GM12878 (cell line): Measurements from ENCODE around the gene SEMA5A. TPM values are rescaled to one million over a fixed set of nuclear protein-coding genes. Genes with fewer than 3 reads are reported as not detected.

Source experiments
- ATAC-seq: fragments of 200-7000 bp; cut with Tn5 transposase; 3 replicates; pipeline ENCODE4 v1.9.1; 2020; ENCODE audit warnings: mild to moderate bottlenecking, moderate library complexity
- BruUV-seq: library from RNA; stranded (reverse); fragments of 400-500 nt; replicated peaks from 2 replicates; lab custom pipeline; 2021; lab: Mats Ljungman, UMichigan
- CTCF ChIA-PET: fragments of 300-600 bp; sonication (Branson Sonifier 250); formaldehyde crosslinking; extraction: SDS; loops from one replicate; lab custom pipeline; 2021; ENCODE audit warnings: inconsistent platforms; lab: Yijun Ruan, JAX
- POLR2A ChIA-PET: fragments of 350-600 bp; formaldehyde crosslinking; extraction: SDS; loops from one replicate; lab custom pipeline; 2021; ENCODE audit warnings: inconsistent platforms; lab: Charles Lee
- RAD21 ChIA-PET: fragments of 300-600 bp; sonication (Branson Sonifier 250); formaldehyde crosslinking; loops from one replicate; lab custom pipeline; 2023; ENCODE audit warnings: antibody characterized with exemption; ENCODE audit not compliant: unreplicated experiment; lab: Charles Lee
- SMC1A ChIA-PET: fragments of 300-600 bp; sonication (Branson Sonifier 250); formaldehyde crosslinking; loops from one replicate; lab custom pipeline; 2023; ENCODE audit not compliant: unreplicated experiment, uncharacterized antibody; lab: Charles Lee
- DNase-seq: peaks from one replicate; pipeline ENCODE4 v3.0.0-alpha.2; 2011; ENCODE audit warnings: low read depth, low spot score
- FAIRE-seq: peaks from 3 replicates; lab custom pipeline; 2011; peaks lifted over from hg19 to GRCh38; lab: Jason Lieb, UNC
- H2AFZ ChIP-seq: 2 replicates; pipeline ENCODE4 v1.6.0; 2011; ENCODE audit warnings: low read depth, low read length, control low read depth; ENCODE audit not compliant: control insufficient read depth
- H3K27ac ChIP-seq: 2 replicates; pipeline ENCODE4 v1.5.1; 2011; ENCODE audit warnings: control low read depth; ENCODE audit not compliant: control insufficient read depth, insufficient read depth
- H3K27me3 ChIP-seq, 2 experiments: replicated peaks in 1 of 2; 2 replicates each; pipeline versions ENCODE4 v1.6.0 to v1.6.1; 2011; ENCODE audit warnings: low read length in 1 of 2; ENCODE audit not compliant: control insufficient read depth in 2 of 2, insufficient read depth in 2 of 2
- H3K36me3 ChIP-seq, 2 experiments: 2 replicates each; pipeline ENCODE4 v1.5.1; 2011; ENCODE audit warnings: low read length in 1 of 2; ENCODE audit not compliant: control insufficient read depth in 2 of 2, insufficient read depth in 2 of 2
- H3K4me1 ChIP-seq: 2 replicates; pipeline ENCODE4 v1.6.1; 2011; ENCODE audit warnings: mild to moderate bottlenecking, low read length, moderate library complexity, mixed read lengths; ENCODE audit not compliant: control insufficient read depth, insufficient read depth
- H3K4me2 ChIP-seq: 2 replicates; pipeline ENCODE4 v1.6.0; 2011; ENCODE audit warnings: control low read depth; ENCODE audit not compliant: control insufficient read depth, insufficient read depth
- H3K4me3 ChIP-seq: fragments of 200-600 bp; sonication (generic); 2 replicates; pipeline ENCODE4 v1.5.1; 2016
- H3K79me2 ChIP-seq: 2 replicates; pipeline ENCODE4 v1.6.0; 2011; ENCODE audit warnings: low read length; ENCODE audit not compliant: control insufficient read depth, insufficient read depth
- H3K9ac ChIP-seq: 2 replicates; pipeline ENCODE4 v1.8.0; 2011; ENCODE audit warnings: low read length, control low read depth, mixed read lengths; ENCODE audit not compliant: control insufficient read depth, insufficient read depth
- H3K9me3 ChIP-seq: replicated peaks from 3 replicates; pipeline ENCODE4 v1.5.1; 2011; ENCODE audit warnings: mild to moderate bottlenecking, low read length; ENCODE audit not compliant: control insufficient read depth, insufficient read depth
- H4K20me1 ChIP-seq: 2 replicates; pipeline ENCODE4 v1.6.0; 2011; ENCODE audit not compliant: control insufficient read depth, insufficient read depth
- ASH2L ChIP-seq: fragments of 300-600, 200-600 bp; sonication (generic); IDR thresholded peaks from 2 replicates; pipeline ENCODE4 v1.6.1; 2017; ENCODE audit warnings: low read depth, mild to moderate bottlenecking, borderline replicate concordance
- BMI1 ChIP-seq: fragments of 450-650 bp; IDR thresholded peaks from 2 replicates; pipeline ENCODE4 v1.6.1; 2016; ENCODE audit warnings: mild to moderate bottlenecking, moderate library complexity, borderline replicate concordance
- ESRRA ChIP-seq: IDR thresholded peaks from 2 replicates; pipeline ENCODE4 v1.6.1; 2012; ENCODE audit warnings: mild to moderate bottlenecking, low read length, improper control_type of control experiment
- GABPA ChIP-seq: IDR thresholded peaks from 2 replicates; pipeline ENCODE4 v1.6.1; 2014; ENCODE audit warnings: antibody characterized with exemption, low read depth, mild to moderate bottlenecking, inconsistent platforms
- HCFC1 ChIP-seq: fragments of 150-350 bp; IDR thresholded peaks from 2 replicates; pipeline ENCODE4 v1.6.1; 2014; ENCODE audit warnings: low read length
- IKZF1 ChIP-seq: fragments of 450-650 bp; conservative IDR thresholded peaks from 2 replicates; pipeline ENCODE4 v1.6.1; 2017; ENCODE audit warnings: antibody characterized with exemption, mild to moderate bottlenecking
- POLR2A ChIP-seq: IDR thresholded peaks from 2 replicates; pipeline ENCODE4 v1.6.1; 2011; ENCODE audit warnings: low read depth, mild to moderate bottlenecking, low read length
- POLR2AphosphoS5 ChIP-seq: IDR thresholded peaks from 2 replicates; pipeline ENCODE4 v1.6.1; 2011; ENCODE audit warnings: mild to moderate bottlenecking, low read length, inconsistent platforms
- STAT3 ChIP-seq: IDR thresholded peaks from 2 replicates; pipeline ENCODE4 v1.6.1; 2011; ENCODE audit warnings: low read depth, low read length, improper control_type of control experiment
- ZNF384 ChIP-seq: IDR thresholded peaks from 2 replicates; pipeline ENCODE4 v1.6.1; 2012; ENCODE audit warnings: low read depth, mild to moderate bottlenecking, low read length, improper control_type of control experiment, borderline replicate concordance
- ZNF592 ChIP-seq: fragments of 450-650 bp; IDR thresholded peaks from 2 replicates; pipeline ENCODE4 v1.6.1; 2017; ENCODE audit warnings: mild to moderate bottlenecking, moderate library complexity
- ZNF622 ChIP-seq: fragments of 450-650 bp; IDR thresholded peaks from 2 replicates; pipeline ENCODE4 v1.6.1; 2017; ENCODE audit warnings: mild to moderate bottlenecking, inconsistent platforms
- WGBS: methylation state at CpG from one replicate; pipeline ENCODE4 v1.1.6; 2016; ENCODE audit warnings: low lambda C conversion rate; ENCODE audit not compliant: insufficient replicate concordance, insufficient coverage; ENCODE audit errors: missing lambda C conversion rate; 5-methylcytosine and 5-hydroxymethylcytosine counted together
- in situ Hi-C: fragments of 300-500 bp; cut with MboI; formaldehyde crosslinking; loops from 9 replicates; pipeline ENCODE4 v1.14.3; 2018; ENCODE audit warnings: mixed read lengths
- intact Hi-C: fragments of 100-400 bp; cut with micrococcal nuclease; formaldehyde crosslinking; loops from one replicate; pipeline ENCODE4 v1.14.2; 2022; ENCODE audit not compliant: unreplicated experiment
- polyA plus RNA-seq, 11 experiments: library from polyadenylated mRNA; depleted of rRNA in 4 of 11; unstranded in 6 of 11; stranded (reverse) in 5 of 11; fragments of >200 nt; fragmentation: Nextera tagmentation in 4 of 11; fragmentation: Illumina TruSeq in 1 of 11; extraction: Ambion mirVana in 4 of 11; extraction: Trizol in 1 of 11; gene quantifications; 1 replicate in 1 of 11; 2 replicates in 10 of 11; pipeline versions ENCODE4 v1.2.1 to v1.2.3, GENCODE V29; 2011 to 2016; ENCODE audit warnings: inconsistent platforms in 2 of 11, missing spikeins in 2 of 11, low read depth in 1 of 11
- total RNA-seq, 4 experiments: library from RNA; depleted of rRNA in 3 of 4; stranded (reverse); fragments of >200 nt in 3 of 4; fragmentation: Illumina TruSeq in 1 of 4; extraction: Trizol in 1 of 4; gene quantifications; 2 replicates each; pipeline versions ENCODE4 v1.2.1 to v1.2.3, GENCODE V29; 2013 to 2021
- TF ChIP-seq, protein P1 (sequence below): fragments of 450-650 bp; IDR thresholded peaks from 2 replicates; pipeline ENCODE4 v1.6.1; 2018; ENCODE audit warnings: borderline replicate concordance, mild to moderate bottlenecking; ENCODE audit not compliant: partially characterized antibody

SEMA5A gene
- total and polyA plus RNA-seq, 10 of the 15 experiments (the other 5 are each of a cell fraction or from before 2014, with no cell fraction given) = 0.03 to 2.4 (median 0.09) TPM; not detected in 1

DNA sequence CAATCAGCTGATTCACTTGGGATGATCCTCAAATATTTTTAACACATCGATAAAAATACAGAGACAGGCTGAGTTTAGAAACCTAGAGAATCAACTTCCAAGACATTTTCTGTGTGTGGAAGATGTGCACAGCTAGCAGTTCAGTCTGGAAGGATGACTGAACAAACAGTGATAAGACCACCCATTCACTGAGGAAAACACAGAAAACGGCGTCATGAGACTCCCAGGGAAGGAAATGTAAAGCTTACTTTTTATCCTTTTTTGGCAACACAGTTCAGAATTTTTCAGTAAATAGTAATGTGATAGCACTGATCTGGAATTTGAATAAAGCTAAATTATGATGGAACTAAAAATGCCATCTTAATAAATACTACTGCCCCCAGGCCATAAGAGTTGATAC is 277.6 kb downstream of the SEMA5A start (continued):
- TF ChIP-seq, protein P1, sequence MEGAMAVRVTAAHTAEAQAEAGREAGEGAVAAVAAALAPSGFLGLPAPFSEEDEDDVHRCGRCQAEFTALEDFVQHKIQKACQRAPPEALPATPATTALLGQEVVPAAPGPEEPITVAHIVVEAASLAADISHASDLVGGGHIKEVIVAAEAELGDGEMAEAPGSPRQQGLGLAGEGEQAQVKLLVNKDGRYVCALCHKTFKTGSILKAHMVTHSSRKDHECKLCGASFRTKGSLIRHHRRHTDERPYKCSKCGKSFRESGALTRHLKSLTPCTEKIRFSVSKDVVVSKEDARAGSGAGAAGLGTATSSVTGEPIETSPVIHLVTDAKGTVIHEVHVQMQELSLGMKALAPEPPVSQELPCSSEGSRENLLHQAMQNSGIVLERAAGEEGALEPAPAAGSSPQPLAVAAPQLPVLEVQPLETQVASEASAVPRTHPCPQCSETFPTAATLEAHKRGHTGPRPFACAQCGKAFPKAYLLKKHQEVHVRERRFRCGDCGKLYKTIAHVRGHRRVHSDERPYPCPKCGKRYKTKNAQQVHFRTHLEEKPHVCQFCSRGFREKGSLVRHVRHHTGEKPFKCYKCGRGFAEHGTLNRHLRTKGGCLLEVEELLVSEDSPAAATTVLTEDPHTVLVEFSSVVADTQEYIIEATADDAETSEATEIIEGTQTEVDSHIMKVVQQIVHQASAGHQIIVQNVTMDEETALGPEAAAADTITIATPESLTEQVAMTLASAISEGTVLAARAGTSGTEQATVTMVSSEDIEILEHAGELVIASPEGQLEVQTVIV = no peak
- no peak for TF ChIP-seq IKZF1

DNA sequence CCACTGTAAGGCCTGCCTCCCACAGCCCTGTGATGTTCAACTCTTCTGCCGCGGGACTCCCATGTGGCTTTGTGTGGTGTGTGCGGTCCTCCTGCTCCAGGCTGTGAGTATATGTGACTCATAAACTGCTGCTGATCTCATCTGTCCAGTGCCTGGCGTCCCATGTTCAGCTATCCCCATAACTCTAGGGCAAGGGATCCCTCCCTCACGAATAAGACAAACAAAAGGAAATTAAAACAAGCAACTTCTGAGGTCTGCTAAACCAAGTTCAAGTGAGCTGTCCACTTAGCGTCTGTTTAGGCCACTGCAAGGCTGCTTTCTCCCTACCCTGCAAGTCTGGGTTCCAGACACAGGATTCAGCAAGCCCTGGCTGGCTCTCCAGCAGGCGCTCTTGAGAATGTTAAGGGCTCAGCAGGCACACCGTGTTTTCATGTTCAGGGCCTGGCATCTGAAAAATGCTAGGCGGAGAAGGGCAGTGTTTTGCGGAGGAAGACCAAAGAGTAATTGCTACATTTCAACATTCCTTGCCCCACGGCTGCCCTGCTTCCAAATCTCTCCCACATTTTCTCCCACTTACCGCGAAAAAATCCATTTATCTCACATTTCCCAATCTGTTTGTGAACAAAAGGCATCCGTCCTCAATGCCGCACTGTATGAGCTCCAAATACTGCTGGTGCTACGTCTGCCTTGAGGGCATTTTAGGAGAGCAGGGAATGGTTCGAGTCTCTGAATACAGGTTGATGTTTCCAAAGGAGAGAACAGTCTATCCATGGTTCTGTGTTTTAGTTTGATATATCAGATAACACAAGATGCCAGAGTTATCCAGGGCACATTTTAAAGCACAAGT is 280.2 kb downstream of the SEMA5A start:
- Histone ChIP-seq H3K9me3 (no peaks in the 10 kb centered on the region), H3K4me1 (no peaks in the 10 kb centered on the region), H3K4me3 (no peak overlapping the region), H3K27ac (no peak overlapping the region), H3K27me3 (no peaks in the 10 kb centered on the region), H3K79me2 (no peaks in the 10 kb centered on the region), H2AFZ (no peak overlapping the region), H4K20me1 (no peaks in the 10 kb centered on the region), H3K9ac (no peak overlapping the region), H3K4me2 (no peak overlapping the region), H3K36me3 (no peaks in the 10 kb centered on the region)
- POLR2A ChIA-PET = no interaction called here
- ATAC-seq (no peak), FAIRE-seq (no peak), DNase-seq (no peak)
- intact Hi-C loops = no loop called here
- 38% methylated on average over 17 of the region's 17 CpGs for WGBS
- in situ Hi-C loops = no loop called here
- SMC1A ChIA-PET = no interaction called here
- RAD21 ChIA-PET = no interaction called here
- no TSS peak for BruUV-seq
- CTCF ChIA-PET = no interaction called here
- TF ChIP-seq POLR2A (no peak), BMI1 (no peak), ESRRA (no peak), ZNF592 (no peak), ZNF384 (no peak), GABPA (no peak), ASH2L (no peak), ZNF622 (no peak), POLR2AphosphoS5 (no peak), HCFC1 (no peak), STAT3 (no peak)
- TF ChIP-seq, protein P1 = no peak
